Activated gamma-delta T cell treated with anti-CD3 and anti-CD28 coated beads, Interleukin-2, amount 50 U/mL, for 16 hours (primary cell): ENCODE results near the gene IL13RA1.
A peak's percentile ranks its signal among the peaks of the same experiment; 100 is the strongest.
"Not testable (repeated sequence)": the region's sequence is repeated elsewhere in the genome, so short reads cannot be mapped to it uniquely, and the experiment has no call there.

Experiments
- DNase-seq: peaks from one replicate; pipeline ENCODE4 v3.0.0-alpha.2; 2020; ENCODE audit warnings: low read depth

Gene IL13RA1

GRCh38 chrX:118780509-118780908 is 53.1 kb downstream of the IL13RA1 start:
- no peak for DNase-seq

DNA sequence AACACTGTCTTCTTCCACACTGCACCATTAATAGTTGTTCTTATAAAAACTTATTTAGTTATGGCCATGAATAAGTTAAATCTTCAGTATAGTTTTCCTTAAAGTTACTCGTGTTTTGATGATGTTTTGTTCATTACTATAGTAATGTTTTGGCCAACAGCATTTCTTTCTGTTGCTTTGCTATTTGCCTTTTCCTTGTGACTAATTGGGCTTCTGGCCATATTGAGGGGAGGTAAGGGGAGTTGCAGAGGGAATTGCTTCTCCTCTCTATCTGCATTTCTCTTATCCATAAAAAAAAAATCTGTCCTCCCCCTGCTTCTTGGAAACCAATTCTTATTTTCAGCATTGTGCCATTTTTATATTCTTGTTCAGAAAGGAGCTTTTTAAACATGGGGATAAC is 53.5 kb downstream of the IL13RA1 start:
- DNase-seq, result no peak

GRCh38 chrX:118795528-118796280 is 68.3 kb downstream of the IL13RA1 start:
- DNase-seq, result no peak

DNA sequence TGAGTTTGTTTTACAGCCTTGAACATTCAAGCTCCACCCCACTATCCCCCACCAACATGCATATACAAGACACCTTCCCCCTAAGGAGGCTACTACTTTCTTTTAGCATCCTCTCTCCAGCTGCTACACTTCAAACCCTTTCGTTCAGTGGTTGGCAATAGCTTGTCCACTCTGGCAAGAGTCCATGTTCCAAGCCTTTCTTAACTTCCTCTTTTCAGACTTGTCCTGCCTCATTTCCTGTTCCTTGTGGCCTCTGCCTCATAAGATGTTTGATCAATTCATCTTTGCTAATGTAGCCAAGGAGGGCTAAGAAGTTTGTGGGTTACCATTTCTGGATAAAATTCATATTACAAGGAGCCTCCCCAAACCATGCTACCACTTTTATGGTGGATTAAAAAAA is 75.5 kb downstream of the IL13RA1 start:
- no peak for DNase-seq

GRCh38 chrX:118807151-118808017 is 80.0 kb downstream of the IL13RA1 start:
- DNase-seq, result peak; percentile 4

GRCh38 chrX:118817257-118817656 is 89.9 kb downstream of the IL13RA1 start:
- not testable (repeated sequence) for DNase-seq

DNA sequence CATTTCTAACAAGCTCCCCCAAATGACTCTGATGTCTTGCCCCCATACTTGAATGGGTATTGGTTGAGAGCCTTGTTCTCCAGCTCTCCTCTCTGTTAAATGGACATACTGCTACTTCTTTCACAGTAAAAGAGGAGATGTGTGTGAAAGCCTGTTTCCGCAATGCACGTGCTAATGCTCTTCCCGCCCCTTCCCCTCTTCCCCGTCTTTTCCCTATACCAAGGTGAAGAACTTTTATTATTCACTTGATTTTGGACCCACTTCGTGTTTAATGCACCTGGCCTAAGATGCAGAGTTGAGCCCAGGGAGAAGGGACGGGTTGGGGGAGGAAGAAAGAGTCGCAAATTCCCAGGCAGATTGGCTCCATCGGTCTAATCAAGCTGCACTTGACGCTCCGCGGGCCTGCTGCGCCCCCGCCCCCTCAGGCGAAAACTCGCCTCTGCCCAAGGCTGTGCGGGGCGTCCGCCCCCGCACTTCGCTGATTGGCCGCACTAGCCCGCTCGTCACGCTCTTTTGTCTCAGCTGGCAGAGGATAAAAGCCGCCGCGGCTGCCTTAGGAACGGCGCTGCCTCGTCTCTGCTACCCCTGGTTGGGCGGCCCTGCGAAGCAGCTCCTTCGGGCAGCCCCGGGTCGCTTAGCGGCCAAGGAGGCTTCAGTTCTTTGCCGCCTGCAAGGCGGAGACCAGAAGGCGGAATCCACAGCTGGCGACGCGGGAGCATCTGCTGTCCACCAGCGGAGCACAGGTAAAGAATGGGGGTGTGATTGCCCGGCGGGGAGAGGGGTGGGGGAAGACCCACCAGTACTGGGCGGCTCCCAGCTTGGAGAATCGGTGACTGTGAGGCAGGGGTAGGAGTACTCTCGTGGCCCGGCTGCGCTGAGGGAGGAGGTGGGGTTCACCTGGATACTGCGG is 96.1 kb downstream of the IL13RA1 start, which contains the start of gene ZCCHC12:
TSS of gene ZCCHC12 (plus strand) at position 562 of the 910 bp plus-strand sequence. CDS start 1,421 bp downstream, outside the sequence.
- peak; percentile 5 for DNase-seq

- no peak for DNase-seq
Observed at GRCh38 chrX:118824173-118824730, 96.8 kb downstream of the IL13RA1 start.

- DNase-seq, result no peak
Observed at GRCh38 chrX:118825227-118825626, 97.8 kb downstream of the IL13RA1 start.

- DNase-seq, result peak; percentile 41
Observed at GRCh38 chrX:118839334-118839958, 112.0 kb downstream of the IL13RA1 start.
